Measurements from ENCODE around the gene B3GNT9.

DNA sequence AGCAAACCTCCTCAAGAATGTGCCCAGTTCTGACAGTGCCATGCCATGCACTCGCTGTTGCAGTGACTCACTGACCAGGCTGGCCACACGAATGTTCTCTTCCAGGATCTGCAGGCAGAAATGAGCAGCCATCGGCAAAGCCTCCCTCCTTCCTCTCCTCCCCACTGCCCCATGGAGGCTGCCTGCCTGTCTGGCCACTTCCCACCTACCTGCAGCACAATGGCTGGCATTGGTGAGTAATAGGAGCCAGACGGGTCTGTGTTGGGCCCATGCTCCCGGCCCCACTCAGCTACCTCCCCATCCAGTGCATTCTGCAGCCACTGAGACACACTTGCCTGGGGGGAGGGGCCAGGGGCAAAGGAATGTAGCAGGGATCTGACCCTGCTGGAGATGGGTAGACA is 35.8 kb upstream of the B3GNT9 start:
- TF ChIP-seq, protein P1, sequence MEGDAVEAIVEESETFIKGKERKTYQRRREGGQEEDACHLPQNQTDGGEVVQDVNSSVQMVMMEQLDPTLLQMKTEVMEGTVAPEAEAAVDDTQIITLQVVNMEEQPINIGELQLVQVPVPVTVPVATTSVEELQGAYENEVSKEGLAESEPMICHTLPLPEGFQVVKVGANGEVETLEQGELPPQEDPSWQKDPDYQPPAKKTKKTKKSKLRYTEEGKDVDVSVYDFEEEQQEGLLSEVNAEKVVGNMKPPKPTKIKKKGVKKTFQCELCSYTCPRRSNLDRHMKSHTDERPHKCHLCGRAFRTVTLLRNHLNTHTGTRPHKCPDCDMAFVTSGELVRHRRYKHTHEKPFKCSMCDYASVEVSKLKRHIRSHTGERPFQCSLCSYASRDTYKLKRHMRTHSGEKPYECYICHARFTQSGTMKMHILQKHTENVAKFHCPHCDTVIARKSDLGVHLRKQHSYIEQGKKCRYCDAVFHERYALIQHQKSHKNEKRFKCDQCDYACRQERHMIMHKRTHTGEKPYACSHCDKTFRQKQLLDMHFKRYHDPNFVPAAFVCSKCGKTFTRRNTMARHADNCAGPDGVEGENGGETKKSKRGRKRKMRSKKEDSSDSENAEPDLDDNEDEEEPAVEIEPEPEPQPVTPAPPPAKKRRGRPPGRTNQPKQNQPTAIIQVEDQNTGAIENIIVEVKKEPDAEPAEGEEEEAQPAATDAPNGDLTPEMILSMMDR (IDR thresholded peaks at IDR 0.05), result no peak
- no peak for TF ChIP-seq POLR2AphosphoS5 (IDR thresholded peaks at IDR 0.05; ENCODE audit: insufficient read depth in 1 of 2, low read depth in 1 of 2)
- no peak for TF ChIP-seq POLR2A (IDR thresholded peaks at IDR 0.05)
